ENCODE measurements around the gene EPS8L3. TPM values are rescaled to one million over a fixed set of nuclear protein-coding genes. Genes with fewer than 3 reads are reported as not detected.

EPS8L3 gene
- total and polyA plus RNA-seq, 2 donors (not counting 3 experiments of a cell fraction or from before 2014, with no cell fraction given) = not detected

GRCh38 chr1:109740615-109741373 lies 22.9 kb downstream of the EPS8L3 start, which contains the start of gene GSTM3:
Gene GSTM3 (minus strand): TSS chr1:109741038. CDS start chr1:109740287, 751 bp downstream.
- H3K4me1 ChIP-seq (ENCODE audit: control insufficient read depth, extremely low read depth, insufficient read depth, low read length) = peaks cover 12% of the 10 kb centered on the region
- H3K4me2 ChIP-seq (ENCODE audit: insufficient read depth, low read length) = peak within 1 kb of the TSS; percentile 87
- no peaks in the 10 kb centered on the region for H4K20me1 ChIP-seq (replicated peaks; ENCODE audit: control insufficient read depth, extremely low read depth, insufficient read depth, low read length)
- DNase-seq (ENCODE audit: low read depth, low spot score) (peak; percentile 58), FAIRE-seq (peak; percentile 78)
- peak within 1 kb of the TSS; percentile 19 for H3K9ac ChIP-seq (replicated peaks; ENCODE audit: extremely low read depth, insufficient read depth, low read length)
- intact Hi-C loops (cut with micrococcal nuclease) (loop anchor here (2.0 to 5.0 kb wide), 2 partner anchors 22 to 243 kb away; partner anchors contain the start of gene EPS8L3), dilution Hi-C loops (cut with MboI; ENCODE audit: extremely low pct_ligation_motif_present, low sequenced_read_pairs) (no loop called here)
- H3K9me1 ChIP-seq (replicated peaks; ENCODE audit: control insufficient read depth, extremely low read depth, insufficient read depth, low read length) = no peaks in the 10 kb centered on the region
- H3K36me3 ChIP-seq (ENCODE audit: control insufficient read depth in 2 of 2, extremely low read depth in 1 of 2, insufficient read depth in 2 of 2, low read length in 2 of 2) = peaks cover 0 to 3% of the 10 kb centered on the region in 2 experiments
- peak within 1 kb of the TSS; percentile 98 for H2AFZ ChIP-seq (ENCODE audit: low read depth, low read length)
- no peaks in the 10 kb centered on the region for H3K9me3 ChIP-seq (replicated peaks; ENCODE audit: control insufficient read depth, insufficient read depth, low read length)
- no peaks in the 10 kb centered on the region for H3K79me2 ChIP-seq (ENCODE audit: control insufficient read depth, insufficient read depth, low read length)
- ChIA-PET CTCF (interaction anchor here (1.0 to 2.3 kb wide), 8 partner anchors 8 to 244 kb away, joined by 3 to 10 read pairs (median 6); partner anchors contain the start of genes AHCYL1 and EPS8L3), POLR2A (interaction anchor here (1.0 to 1.3 kb wide), 2 partner anchors 23 to 53 kb away, joined by 3 to 5 read pairs; partner anchors contain the start of genes EPS8L3 and GSTM1)
- peak within 1 kb of the TSS; percentile 17 for H3K27ac ChIP-seq (ENCODE audit: insufficient read depth, low read depth, low read length)
- no peak for TF ChIP-seq JUN (IDR thresholded peaks at IDR 0.05; ENCODE audit: borderline replicate concordance, insufficient read depth, insufficient read length, low read depth)
- TF ChIP-seq FOS (IDR thresholded peaks at IDR 0.05; ENCODE audit: borderline replicate concordance, insufficient read depth, low read length) = no peak
- TF ChIP-seq MAX (IDR thresholded peaks at IDR 0.05; ENCODE audit: insufficient read depth, insufficient read length) = no peak
- no peak for TF ChIP-seq POLR2A (IDR thresholded peaks at IDR 0.05; ENCODE audit: low read depth, low read length)
- no peak for TF ChIP-seq GATA2 (IDR thresholded peaks at IDR 0.05; ENCODE audit: insufficient read depth, insufficient read length, low read depth, low read length)
- TF ChIP-seq POLR2AphosphoS5 (IDR thresholded peaks at IDR 0.05; ENCODE audit: insufficient read depth, low read depth, low read length) = no peak
- peaks cover 0 to 1% of the 10 kb centered on the region in 2 experiments for H3K27me3 ChIP-seq (ENCODE audit: control insufficient read depth in 2 of 2, insufficient read depth in 2 of 2, low read length in 2 of 2)
- peak within 1 kb of the TSS; percentile 41 to 69 (median 42) for H3K4me3 ChIP-seq (replicated peaks in 1 of 3; ENCODE audit: insufficient read depth in 1 of 3, low read depth in 1 of 3, low read length in 3 of 3)
- BruUV-seq (replicated peaks) = no TSS peak

All from endothelial cell of umbilical vein (primary cell).